ENCODE measurements around the gene BCHE.
A peak's percentile ranks its signal among the peaks of the same experiment; 100 is the strongest.

Gene BCHE

DNA sequence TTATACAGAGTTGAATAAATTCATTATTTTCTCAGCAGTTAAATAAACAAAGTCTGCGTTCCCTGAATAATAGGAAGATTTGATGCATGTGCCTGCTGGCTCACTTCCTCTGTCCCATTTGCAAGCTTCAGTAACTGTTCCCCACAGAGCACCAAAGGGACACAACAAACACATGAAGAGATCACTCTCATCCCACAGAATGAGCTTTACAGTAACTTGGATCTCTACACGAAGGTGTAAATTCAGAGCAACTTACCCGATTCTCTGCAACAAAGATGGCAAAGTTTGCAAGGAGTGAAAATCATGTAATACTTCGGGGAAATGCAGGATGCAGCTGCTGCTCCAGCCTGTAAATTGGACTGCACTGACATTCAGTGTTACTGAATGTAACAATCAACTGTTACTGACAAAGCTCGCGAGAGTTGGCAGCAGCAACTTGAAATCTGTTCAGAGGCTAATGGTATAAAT lies at the start of gene BCHE:
BCHE (minus strand) TSS at position 366 of the 468 bp plus-strand sequence. CDS start 6,390 bp downstream, outside the sequence.
- no peak for DNase-seq

DNA sequence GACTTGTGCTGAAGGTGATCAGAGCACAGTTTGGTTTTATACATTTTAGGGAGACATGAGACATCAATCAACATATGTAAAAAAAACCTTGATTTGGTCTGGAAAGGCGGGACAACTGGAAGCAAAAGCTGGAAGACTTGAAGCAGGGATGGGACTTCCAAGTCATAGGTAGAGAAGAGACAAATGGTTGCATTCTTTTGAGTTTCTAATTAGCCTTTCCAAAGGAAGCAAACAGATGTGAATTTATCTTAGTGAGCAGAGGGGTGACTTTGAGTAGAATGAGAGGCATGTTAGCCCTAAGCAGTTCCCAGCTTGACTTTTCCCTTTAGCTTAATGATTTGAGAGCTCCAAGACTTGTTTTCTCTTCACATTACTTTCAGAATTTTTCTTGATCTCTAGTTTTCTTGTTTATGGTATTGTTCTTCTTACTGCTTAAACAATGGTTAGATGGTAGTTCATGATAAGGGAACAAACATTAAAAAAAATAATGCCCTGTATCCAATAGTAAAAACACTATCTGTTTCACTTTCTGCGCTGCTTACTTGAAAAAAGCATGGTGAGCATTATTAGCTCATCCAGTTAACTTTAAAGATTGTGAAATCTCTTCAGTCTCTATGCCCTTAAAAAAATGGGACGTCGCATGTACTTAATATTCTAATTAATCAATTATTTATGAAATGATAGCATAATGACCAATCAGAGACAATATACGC lies 48.5 kb upstream of the BCHE start:
- DNase-seq, result no peak

GRCh38 chr3:165884518-165884917 lies 47.3 kb upstream of the BCHE start:
- no peak for DNase-seq

- no peak for DNase-seq
Observed at GRCh38 chr3:165883863-165884478, 46.7 kb upstream of the BCHE start.

- DNase-seq, result no peak
Observed at GRCh38 chr3:165883117-165883516, 45.9 kb upstream of the BCHE start.

DNA sequence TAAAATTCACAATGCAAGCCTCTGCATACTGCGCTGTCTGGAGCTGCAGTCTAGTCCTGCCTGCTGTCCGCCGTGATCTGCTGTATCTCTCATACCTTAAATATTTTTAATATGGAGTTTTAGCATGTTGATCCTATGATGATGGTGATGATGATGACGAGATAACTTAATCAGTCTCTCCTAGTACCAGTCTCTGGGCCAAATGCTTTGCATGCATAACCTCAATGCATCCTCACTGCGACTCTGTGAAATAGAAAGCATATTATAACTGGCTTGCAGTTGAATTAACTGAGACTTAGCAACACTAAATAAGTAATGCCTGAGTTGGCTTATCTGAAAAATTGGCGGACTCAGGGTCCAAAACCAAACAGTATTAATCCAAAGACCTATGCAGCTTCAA lies 38.4 kb upstream of the BCHE start:
- no peak for DNase-seq

DNA sequence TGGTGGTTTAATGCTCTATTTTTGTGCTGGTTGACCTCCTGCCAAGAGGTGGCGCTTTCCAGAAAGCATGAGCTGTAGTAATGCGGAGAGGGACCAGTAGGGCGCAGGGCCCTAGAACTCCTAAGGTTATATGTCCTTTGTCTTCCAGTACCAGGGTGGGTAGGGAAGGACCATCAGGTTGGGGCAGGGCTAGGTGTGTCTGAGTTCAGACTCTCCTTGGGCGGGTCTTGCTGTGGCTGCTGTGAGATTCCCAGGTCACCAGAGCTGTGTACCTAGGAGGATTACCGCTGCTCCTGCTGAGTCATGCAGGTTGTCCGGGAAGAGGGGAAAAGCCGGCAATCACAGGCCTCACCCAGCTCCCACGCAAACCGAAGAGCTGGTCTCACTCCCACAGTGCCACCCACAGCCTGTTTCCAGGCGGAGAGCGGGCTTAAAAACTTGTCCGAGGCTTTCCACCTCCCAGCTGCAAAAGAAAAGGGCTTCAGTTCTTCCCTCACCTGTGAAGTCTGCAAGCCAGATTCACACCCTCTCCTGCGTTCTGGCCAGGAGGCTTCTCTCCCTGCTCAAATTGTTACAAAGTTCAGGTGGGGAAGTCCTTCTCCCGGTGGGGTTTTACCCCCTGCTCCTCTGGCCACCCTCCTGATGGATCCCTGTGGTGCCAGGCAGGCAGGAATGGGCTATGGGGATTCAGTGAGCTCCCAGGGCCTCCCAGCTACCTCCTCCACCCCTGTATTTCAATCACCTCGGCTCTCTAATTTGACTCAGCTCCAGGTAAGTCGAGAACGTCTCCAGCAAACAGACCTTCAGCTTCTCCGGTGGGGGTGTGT lies 37.7 kb upstream of the BCHE start:
- no peak for DNase-seq

- no peak for DNase-seq
Observed at GRCh38 chr3:165868088-165868487, 30.9 kb upstream of the BCHE start.

DNA sequence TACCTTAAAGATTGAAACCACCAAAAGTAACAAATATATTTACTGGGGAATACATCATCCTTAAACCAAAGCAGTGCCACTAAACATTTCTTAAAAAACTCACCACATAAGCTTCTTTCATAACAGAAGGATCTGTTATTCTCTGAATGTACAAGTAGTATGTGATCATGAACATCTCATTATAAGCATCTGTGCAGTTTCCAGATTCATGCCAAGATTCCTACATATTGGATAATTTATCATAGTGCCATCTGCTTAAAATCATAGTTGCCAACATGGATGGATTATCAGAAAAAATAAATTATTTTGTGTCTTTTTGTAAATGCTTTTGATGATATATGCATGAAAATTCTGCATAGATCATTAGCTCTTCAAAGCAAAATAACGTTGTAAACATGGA lies 21.8 kb upstream of the BCHE start:
- DNase-seq, result no peak

- DNase-seq, result no peak
Observed at GRCh38 chr3:165855581-165855980, 18.4 kb upstream of the BCHE start.

- DNase-seq, result no peak
Observed at GRCh38 chr3:165854696-165855095, 17.5 kb upstream of the BCHE start.

GRCh38 chr3:165852711-165853110 lies 15.5 kb upstream of the BCHE start:
- no peak for DNase-seq

GRCh38 chr3:165852191-165852590 lies 15.0 kb upstream of the BCHE start:
- no peak for DNase-seq

DNA sequence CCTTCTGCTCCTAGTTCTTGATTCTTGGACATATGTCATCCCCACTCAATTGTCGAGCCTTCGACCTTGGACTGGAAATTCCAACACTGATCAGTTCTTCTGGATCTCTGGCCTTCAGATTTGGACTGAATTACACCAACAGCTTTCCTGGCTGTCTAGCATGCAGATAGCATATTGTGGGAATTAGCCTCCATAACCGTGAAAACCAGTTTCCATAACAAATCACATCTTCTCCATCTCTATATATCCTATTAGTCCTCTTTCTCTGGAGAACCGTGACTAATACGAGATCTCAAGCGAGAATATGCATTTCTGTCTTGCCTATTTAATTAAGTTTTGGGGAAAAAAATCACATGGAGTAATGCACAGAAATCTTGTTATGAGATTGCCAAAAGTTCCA lies 8.8 kb upstream of the BCHE start:
- DNase-seq, result no peak

- DNase-seq, result peak; percentile 39
Observed at GRCh38 chr3:165839296-165840076, 2.3 kb upstream of the BCHE start.

GRCh38 chr3:165837801-165838200 lies 578 bp upstream of the BCHE start:
- no peak for DNase-seq

GRCh38 chr3:165835431-165835830 lies 1.8 kb downstream of the BCHE start:
- DNase-seq, result no peak

DNA sequence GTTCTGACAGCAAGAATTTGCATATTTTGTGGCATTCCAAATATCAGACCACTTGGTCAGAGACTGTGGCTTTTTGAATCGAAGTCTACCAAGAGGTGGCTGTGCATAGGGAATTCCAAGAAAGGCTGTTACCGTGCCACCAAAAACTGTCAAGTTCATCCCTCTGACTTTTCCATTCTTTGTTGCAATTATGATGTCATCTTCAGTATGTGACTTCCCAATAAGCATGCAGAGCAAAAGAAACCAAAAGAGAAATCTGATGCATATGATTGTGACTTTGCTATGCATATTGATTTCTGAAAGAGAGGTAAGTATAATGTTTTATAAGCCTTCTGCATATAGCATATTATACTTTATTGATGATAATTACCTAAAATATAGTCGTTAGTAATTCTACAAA lies 6.5 kb downstream of the BCHE start:
- no peak for DNase-seq

DNA sequence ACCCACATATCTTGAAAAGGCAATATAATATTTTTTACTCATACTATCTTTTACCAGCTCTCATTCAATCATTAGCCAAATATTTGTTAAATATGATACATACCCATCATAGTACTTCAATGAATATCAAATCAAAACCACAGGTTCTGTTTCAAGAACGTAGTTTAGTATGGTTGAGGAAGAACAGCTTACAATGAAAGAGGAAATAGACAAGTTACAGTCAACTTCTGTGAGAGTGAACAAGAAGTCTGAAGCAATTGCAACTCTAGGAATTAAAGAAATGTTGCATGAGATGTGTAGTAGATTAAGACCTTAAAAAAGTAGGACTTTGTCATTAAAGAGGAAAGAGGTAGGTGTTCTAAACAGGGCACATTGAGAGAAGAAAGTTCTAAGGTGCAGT lies 9.3 kb downstream of the BCHE start:
- no peak for DNase-seq

GRCh38 chr3:165827233-165827632 lies 10.0 kb downstream of the BCHE start:
- DNase-seq, result no peak

DNA sequence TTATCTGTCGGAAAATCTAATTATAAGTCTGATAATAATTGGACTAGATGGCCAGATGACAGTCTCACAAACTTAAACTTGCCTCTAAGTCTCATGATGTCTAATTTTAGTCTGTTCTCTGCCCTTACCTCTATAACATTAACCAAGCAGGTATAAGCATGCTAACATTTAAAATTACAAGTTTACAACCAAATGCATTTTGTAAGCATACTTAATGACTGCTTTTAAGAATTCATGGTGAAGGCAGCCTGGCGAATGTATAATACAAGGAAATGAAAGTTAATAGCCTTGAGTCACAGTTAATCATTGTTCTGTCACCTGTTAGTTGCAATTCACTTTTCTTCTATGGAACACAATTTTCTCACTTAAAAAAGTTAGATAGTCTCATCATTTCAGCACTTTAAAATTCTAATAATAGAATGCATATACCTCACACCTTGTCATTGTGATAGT lies 16.5 kb downstream of the BCHE start:
- no peak for DNase-seq

DNA sequence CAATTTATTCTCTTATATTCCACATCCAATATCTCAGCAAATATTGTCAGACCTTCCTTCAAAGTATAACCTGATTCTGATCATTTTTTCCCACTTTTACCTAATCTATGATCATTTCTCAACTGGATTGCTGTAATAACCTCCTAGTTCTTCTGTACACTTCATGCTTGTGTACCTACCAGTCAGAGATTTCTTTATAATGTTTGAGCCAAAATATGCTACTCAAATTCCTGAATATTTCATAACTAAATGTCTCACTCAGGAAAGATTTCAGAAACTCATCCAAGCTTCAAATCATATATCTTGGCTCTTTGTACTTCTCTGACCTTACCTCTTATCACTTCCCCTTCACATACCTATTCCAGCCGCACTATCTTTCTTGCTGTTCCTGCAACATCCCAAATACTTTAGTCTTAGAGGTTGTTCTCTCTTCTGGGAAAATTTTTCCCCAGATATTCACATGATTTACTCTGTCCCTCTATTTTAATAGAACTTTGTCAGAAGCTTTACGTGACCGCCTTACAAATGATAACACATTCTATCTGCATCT lies 20.0 kb downstream of the BCHE start:
- no peak for DNase-seq

- no peak for DNase-seq
Observed at GRCh38 chr3:165816209-165816608, 21.0 kb downstream of the BCHE start.
